Cardiac fibroblast (primary cell): ENCODE results near the gene TRMO.

Experiments
- DNase-seq, 2 donors: peaks; one replicate each; pipeline versions ENCODE4 v3.0.0 to v3.0.0-alpha.2; 2010; ENCODE audit warnings: low read depth in 2 of 2
- H3K4me3 ChIP-seq, 2 donors: replicated peaks in 1 of 2; 1 replicate in 1 of 2; 2 replicates in 1 of 2; pipeline ENCODE4 v1.5.1; 2011; ENCODE audit warnings: low read depth in 2 of 2, low read length in 2 of 2, mild to moderate bottlenecking in 2 of 2, moderate library complexity in 1 of 2
- CTCF ChIP-seq: IDR thresholded peaks from one replicate; pipeline ENCODE4 v1.5.1; 2011; ENCODE audit warnings: low read depth, mild to moderate bottlenecking, low read length, inconsistent platforms

Gene TRMO

GRCh38 chr9:97944612-97945011, 22.3 kb upstream of the TRMO start:
- no peak for TF ChIP-seq CTCF
- no peak for DNase-seq
- H3K4me3 ChIP-seq, result no peak overlapping the region

DNA sequence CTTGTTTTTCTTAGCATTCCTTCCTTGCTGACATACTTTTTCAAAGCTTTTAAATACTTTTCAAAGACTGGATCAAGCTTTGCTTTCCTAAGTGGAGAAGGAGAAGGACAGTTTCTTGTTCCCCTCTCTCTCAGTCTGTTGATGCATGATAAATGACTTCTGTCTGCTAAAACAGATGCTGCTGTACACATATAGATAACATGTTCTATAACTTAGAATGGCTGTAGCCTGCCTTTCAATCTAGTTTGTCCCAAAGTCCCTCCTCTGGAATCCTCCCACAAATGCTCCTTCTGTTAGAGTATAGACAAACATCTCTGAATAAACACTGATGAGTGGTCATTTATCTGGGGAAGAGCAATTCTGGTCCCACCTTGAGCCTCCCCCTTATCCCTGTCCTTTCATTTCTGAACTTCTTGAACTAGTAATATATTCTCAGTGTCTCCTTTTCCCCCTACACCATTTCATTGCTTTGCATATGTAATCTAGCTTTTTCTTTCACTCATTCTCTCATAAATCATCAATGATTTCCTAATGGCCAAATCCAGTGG, 21.1 kb upstream of the TRMO start:
- no peak for DNase-seq
- no peak overlapping the region for H3K4me3 ChIP-seq
- no peak for TF ChIP-seq CTCF

GRCh38 chr9:97941323-97941722, 19.0 kb upstream of the TRMO start:
- no peak for TF ChIP-seq CTCF

GRCh38 chr9:97940741-97941140, 18.4 kb upstream of the TRMO start:
- no peak overlapping the region for H3K4me3 ChIP-seq
- TF ChIP-seq CTCF, result no peak
- DNase-seq, result no peak

More at GRCh38 chr9:97941323-97941722, 19.0 kb upstream of the TRMO start:
- no peak overlapping the region for H3K4me3 ChIP-seq
- DNase-seq, result no peak

GRCh38 chr9:97940233-97940632, 17.9 kb upstream of the TRMO start:
- no peak overlapping the region for H3K4me3 ChIP-seq
- no peak for DNase-seq
- TF ChIP-seq CTCF, result no peak

- no peak for TF ChIP-seq CTCF
- H3K4me3 ChIP-seq, result no peak within 1 kb of the TSS
- no peak for DNase-seq
Measured at GRCh38 chr9:97938081-97938644, 15.9 kb upstream of the TRMO start, which contains the start of gene HEMGN. TSS of gene HEMGN (minus strand) at chr9:97938172. CDS start at chr9:97938136, 36 bp downstream.

DNA sequence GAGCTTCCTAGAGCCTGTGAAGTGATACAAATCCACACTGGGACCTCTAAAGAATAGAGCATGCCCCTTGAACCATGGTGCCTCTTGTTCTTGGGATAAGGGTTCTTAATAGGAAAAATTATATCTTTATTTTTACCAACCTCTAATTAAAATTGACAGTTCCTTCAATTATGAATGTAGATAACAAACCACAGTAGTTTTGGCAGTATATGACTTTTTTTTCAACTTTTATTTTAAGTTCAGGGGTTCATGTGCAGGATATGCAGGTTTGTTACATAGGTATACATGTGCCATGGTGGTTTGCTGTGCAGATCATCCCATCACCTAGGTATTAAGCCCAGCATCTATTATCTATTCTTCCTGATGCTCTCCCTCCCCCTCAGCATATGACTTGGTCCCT, 14.7 kb upstream of the TRMO start:
- no peak overlapping the region for H3K4me3 ChIP-seq
- DNase-seq, result no peak
- TF ChIP-seq CTCF, result no peak
